ENCODE data around the gene DERL2.
"Not testable (repeated sequence)": the region's sequence is repeated elsewhere in the genome, so short reads cannot be mapped to it uniquely, and the experiment has no call there.

DERL2 gene

DNA sequence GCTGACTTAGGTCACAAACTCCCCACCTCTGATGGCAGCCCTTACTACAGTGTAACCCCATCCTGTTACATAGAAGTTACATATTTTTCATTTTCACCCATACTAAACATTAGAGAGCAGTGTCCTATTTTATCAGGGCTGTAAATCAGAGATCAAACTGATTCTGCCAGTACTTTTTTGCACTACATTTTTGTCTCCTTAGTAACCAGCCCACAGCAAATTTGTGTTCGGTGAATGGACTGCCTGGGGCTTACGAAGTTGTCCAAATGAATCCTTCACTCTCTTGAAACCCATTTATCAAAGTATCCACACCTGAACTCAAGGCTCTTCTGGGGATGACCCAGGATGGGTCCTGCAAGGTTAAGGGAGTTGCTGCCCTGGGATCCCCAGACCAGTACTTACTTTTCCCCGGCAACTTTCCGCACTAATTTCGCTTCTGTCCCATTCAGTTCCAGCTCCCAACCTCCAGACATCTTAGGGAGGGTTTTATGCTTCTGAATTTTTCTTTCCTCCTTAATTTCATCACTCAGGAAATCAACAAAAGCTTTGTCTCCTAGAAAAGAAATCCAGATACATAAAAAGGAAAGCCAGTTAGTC is 48.2 kb downstream of the DERL2 start:
- Histone ChIP-seq H3K9ac (ENCODE audit: low read depth, low read length) (peak overlapping the region; percentile 97), H3K4me1 (ENCODE audit: insufficient read depth, low read length) (peaks cover 5% of the 10 kb centered on the region; the same call in 1 of the 2 replicates), H3K27me3 (ENCODE audit: insufficient read depth, low read length) (no peaks in the 10 kb centered on the region), H3K9me3 (ENCODE audit: insufficient read depth, low read depth, low read length) (no peaks in the 10 kb centered on the region), H3K4me3 (ENCODE audit: low read length) (peak overlapping the region; percentile 99), H3K36me3 (ENCODE audit: insufficient read depth, low read length) (peaks cover 68% of the 10 kb centered on the region), H3K27ac (ENCODE audit: low read depth, low read length) (peak overlapping the region; percentile 80)
- 72% methylated on average over 4 of the region's 5 CpGs for WGBS

DNA sequence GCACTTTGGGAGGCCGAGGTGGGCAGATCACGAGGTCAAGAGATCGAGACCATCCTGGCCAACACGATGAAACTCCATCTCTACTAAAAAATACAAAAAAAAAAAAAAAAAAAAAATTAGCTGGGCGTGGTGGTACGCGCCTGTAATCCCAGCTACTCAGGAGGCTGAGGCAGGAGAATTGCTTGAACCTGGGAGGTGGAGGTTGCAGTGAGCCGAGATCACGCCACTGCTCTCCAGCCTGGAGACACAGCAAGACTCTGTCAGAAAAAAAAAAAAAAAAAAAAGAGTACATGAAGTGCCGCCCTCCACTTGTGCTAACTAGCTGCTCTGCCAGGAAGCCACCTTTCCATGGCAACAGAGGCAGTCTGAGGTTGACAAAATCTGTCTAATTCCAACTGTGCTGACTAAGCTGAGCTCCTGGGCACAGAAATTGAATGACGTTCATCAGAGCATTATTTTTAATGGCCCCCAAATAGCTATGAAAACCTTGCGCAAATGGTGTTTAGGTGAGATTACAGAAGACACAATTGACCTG is 50.1 kb downstream of the DERL2 start:
- not testable (repeated sequence) for H3K4me1 ChIP-seq (ENCODE audit: insufficient read depth, low read length); H3K9me3 ChIP-seq (ENCODE audit: insufficient read depth, low read depth, low read length); H3K9ac ChIP-seq (ENCODE audit: low read depth, low read length); H3K27ac ChIP-seq (ENCODE audit: low read depth, low read length); H3K27me3 ChIP-seq (ENCODE audit: insufficient read depth, low read length)
- 97% methylated on average over 9 of the region's 12 CpGs for WGBS
- Histone ChIP-seq H3K36me3 (ENCODE audit: insufficient read depth, low read length) (peaks cover 71% of the 10 kb centered on the region), H3K4me3 (ENCODE audit: low read length) (peak overlapping the region; percentile 22; the same call in 1 of the 2 replicates)

DNA sequence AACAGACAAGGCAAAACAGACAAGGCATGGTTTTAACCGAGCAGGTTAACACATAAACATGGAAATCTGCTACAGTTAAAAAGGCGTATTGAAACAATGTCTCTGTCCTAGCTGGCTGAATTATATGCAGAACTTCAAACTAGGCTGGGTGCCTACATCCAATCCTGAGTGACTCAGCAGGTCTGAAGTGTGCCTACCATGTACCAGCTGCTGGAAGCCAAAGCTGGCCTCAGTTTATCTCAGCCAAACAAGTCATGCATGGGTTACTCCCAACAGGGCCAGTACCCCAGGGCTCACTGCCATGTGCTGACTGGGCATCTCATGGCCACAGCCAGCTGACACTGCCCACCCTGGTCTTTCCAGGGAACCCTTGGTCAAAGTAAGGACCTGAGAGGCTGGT is 51.0 kb downstream of the DERL2 start:
- H3K9ac ChIP-seq (ENCODE audit: low read depth, low read length), result no peak overlapping the region
- no peaks in the 10 kb centered on the region for H3K9me3 ChIP-seq (ENCODE audit: insufficient read depth, low read depth, low read length)
- peak overlapping the region; percentile 49; the same call in 1 of the 2 replicates for H3K27ac ChIP-seq (ENCODE audit: low read depth, low read length)
- no peaks in the 10 kb centered on the region for H3K27me3 ChIP-seq (ENCODE audit: insufficient read depth, low read length)
- H3K36me3 ChIP-seq (ENCODE audit: insufficient read depth, low read length), result peaks cover 78% of the 10 kb centered on the region
- no peak overlapping the region for H3K4me3 ChIP-seq (ENCODE audit: low read length)
- peaks cover 5% of the 10 kb centered on the region; the same call in 1 of the 2 replicates for H3K4me1 ChIP-seq (ENCODE audit: insufficient read depth, low read length)
- WGBS, result 95% methylated on average over 2 of the region's 2 CpGs

DNA sequence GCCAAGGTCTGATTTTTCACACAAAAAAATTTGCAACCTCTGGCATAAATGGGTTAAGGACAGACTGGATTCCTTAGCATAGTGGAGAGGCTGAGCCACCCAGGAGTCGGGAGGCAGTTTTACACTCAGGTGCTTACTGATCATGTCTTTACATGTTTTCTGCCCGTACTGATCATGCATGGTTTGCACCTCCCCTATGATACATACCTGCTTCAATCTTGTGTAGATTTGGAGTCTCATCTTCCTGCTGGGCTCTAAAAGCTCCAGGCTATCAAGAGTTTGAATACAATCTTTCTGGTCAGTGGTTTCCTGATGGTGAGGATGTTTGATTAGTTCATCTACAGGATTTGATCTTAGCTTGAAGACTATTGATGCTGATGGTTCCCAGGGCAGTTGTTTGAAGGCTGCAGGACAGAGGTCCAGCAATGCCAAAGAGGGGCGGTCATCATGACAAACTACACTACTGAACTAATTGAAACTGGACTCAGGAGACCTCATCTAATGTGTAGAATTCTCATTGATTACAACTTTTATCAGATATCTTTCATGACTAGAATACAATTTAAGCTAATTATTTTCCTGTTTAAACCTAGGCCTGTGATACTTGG is 53.9 kb downstream of the DERL2 start:
- WGBS, result 97% methylated on average over 3 of the region's 3 CpGs
- no peaks in the 10 kb centered on the region for H3K9me3 ChIP-seq (ENCODE audit: insufficient read depth, low read depth, low read length)
- no peak overlapping the region for H3K4me3 ChIP-seq (ENCODE audit: low read length)
- H3K4me1 ChIP-seq (ENCODE audit: insufficient read depth, low read length), result no peaks in the 10 kb centered on the region
- no peaks in the 10 kb centered on the region for H3K27me3 ChIP-seq (ENCODE audit: insufficient read depth, low read length)
- no peak overlapping the region; the same call in 1 of the 2 replicates for H3K27ac ChIP-seq (ENCODE audit: low read depth, low read length)
- no peak overlapping the region for H3K9ac ChIP-seq (ENCODE audit: low read depth, low read length)
- peaks cover 96% of the 10 kb centered on the region for H3K36me3 ChIP-seq (ENCODE audit: insufficient read depth, low read length)

DNA sequence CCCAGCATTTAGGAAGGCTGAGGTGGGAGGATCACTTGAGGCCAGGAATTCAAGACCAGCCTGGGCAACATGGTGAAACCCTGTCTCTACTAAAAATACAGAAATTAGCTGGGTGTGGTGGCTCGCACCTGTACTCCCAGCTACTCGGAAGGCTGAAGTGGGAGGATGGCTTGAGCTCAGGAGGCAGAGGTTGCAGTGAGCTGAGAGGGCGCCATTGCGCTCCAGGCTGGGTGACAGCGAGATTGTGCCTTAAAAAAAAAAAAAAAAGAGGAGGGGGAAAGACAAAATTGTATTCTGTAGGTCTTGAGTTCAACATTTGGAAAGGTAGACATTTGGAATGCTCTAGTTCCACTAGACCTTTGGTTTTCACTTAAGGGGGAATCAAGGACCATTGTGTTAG is 54.7 kb downstream of the DERL2 start:
- H3K36me3 ChIP-seq (ENCODE audit: insufficient read depth, low read length), result peaks cover 96% of the 10 kb centered on the region
- H3K4me1 ChIP-seq (ENCODE audit: insufficient read depth, low read length); H3K9ac ChIP-seq (ENCODE audit: low read depth, low read length): not testable (repeated sequence)

DNA sequence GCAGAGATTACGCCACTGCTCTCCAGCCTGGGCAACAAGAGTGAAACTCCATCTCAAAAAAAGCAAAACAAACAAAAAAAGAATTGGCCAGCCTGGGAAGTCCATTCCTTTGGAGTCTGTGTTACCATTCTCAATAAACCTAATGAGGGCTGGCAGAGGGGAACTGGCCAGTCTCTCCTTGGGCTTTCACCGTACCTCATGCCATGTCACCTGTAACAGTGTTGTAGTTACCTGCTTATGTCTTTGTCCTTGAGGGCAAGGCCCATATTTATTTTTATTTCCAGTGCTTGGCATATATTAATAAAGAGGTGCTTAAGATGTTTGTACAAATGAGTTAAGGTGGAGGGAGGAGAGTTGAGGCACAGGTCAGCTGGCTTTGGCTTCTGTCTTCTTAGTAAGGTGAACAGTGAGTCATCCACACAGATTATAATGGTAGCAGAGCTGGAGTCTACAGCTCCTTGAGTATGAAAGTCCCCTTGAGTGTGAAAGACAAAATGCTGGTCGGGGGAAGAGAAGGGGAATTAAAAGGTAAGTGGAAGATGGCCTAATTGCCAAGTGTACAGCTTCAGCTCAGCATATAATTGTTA is 55.5 kb downstream of the DERL2 start:
- Histone ChIP-seq H3K4me3 (ENCODE audit: low read length) (no peak overlapping the region), H3K27me3 (ENCODE audit: insufficient read depth, low read length) (no peaks in the 10 kb centered on the region), H3K4me1 (ENCODE audit: insufficient read depth, low read length) (no peaks in the 10 kb centered on the region), H3K27ac (ENCODE audit: low read depth, low read length) (no peak overlapping the region), H3K36me3 (ENCODE audit: insufficient read depth, low read length) (peaks cover 97% of the 10 kb centered on the region), H3K9me3 (ENCODE audit: insufficient read depth, low read depth, low read length) (no peaks in the 10 kb centered on the region), H3K9ac (ENCODE audit: low read depth, low read length) (no peak overlapping the region)
- WGBS, result 92% methylated on average over 3 of the region's 3 CpGs

More for the DNA sequence above, 54.7 kb downstream of the DERL2 start:
- 75% methylated on average over 5 of the region's 5 CpGs for WGBS
- H3K27me3 ChIP-seq (ENCODE audit: insufficient read depth, low read length); H3K4me3 ChIP-seq (ENCODE audit: low read length); H3K9me3 ChIP-seq (ENCODE audit: insufficient read depth, low read depth, low read length); H3K27ac ChIP-seq (ENCODE audit: low read depth, low read length): not testable (repeated sequence)

DNA sequence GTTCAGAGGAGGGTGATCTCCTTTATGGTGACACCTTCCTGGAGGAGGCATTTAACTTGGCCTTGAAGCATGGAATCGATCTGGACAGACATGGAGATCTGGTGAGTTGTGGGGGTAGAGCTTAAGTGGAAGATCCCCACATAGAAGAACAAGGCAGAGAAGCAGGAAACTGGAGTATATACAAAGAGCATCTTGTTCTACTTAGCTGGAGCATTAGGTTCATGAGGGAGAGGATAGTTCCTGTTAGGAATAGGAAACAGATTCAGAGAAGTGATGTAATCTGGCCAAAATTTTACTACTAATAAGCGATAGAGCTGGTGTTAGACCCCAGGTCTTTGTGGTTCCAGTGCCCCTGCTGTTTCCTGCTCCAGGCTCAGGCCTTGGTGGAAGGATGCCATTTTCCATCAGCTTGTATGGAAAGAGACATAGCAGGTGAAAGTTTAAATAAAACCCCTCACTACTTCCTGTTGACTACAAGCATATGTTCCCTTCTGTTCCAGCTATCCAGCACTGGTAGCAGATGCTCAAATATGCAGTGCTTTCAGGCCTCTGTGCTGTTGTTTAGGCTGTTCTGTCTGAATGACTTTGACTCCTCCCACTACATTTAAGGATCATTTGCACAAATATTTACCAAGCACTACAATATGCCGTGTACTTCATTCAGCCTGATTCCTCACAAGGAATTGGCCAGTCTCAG is 56.6 kb downstream of the DERL2 start:
- Histone ChIP-seq H3K9me3 (ENCODE audit: insufficient read depth, low read depth, low read length) (no peaks in the 10 kb centered on the region), H3K36me3 (ENCODE audit: insufficient read depth, low read length) (peaks cover 98% of the 10 kb centered on the region), H3K4me1 (ENCODE audit: insufficient read depth, low read length) (no peaks in the 10 kb centered on the region), H3K4me3 (ENCODE audit: low read length) (no peak overlapping the region), H3K27ac (ENCODE audit: low read depth, low read length) (no peak overlapping the region), H3K9ac (ENCODE audit: low read depth, low read length) (no peak overlapping the region), H3K27me3 (ENCODE audit: insufficient read depth, low read length) (no peaks in the 10 kb centered on the region)
- WGBS, result 94% methylated on average over 3 of the region's 3 CpGs

DNA sequence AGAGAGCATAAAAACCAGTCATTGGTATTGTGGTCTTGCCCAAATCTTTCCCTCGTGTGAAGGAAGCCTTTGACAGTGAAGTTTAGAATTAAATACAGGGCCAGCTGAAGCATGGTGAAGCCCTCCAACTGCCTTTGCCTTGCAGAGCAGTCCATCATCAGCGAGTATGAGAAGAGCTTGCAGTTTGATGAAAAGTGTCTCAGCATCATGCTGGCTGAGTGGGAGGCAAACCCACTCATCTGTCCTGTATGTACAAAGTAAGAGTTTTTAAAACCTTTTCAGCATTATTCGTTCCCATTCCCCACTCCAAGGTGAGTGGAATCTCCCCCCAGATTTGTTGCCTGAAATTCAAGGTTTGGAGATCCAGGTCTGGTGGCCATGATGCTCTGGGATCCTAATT is 60.2 kb downstream of the DERL2 start:
- peaks cover 96% of the 10 kb centered on the region for H3K36me3 ChIP-seq (ENCODE audit: insufficient read depth, low read length)
- 93% methylated on average over 3 of the region's 3 CpGs for WGBS
- no peak overlapping the region for H3K4me3 ChIP-seq (ENCODE audit: low read length)
- H3K4me1 ChIP-seq (ENCODE audit: insufficient read depth, low read length), result peaks cover 7% of the 10 kb centered on the region; the same call in 1 of the 2 replicates
- no peak overlapping the region for H3K27ac ChIP-seq (ENCODE audit: low read depth, low read length)
- H3K27me3 ChIP-seq (ENCODE audit: insufficient read depth, low read length), result no peaks in the 10 kb centered on the region
- H3K9ac ChIP-seq (ENCODE audit: low read depth, low read length), result no peak overlapping the region
- H3K9me3 ChIP-seq (ENCODE audit: insufficient read depth, low read depth, low read length), result no peaks in the 10 kb centered on the region

DNA sequence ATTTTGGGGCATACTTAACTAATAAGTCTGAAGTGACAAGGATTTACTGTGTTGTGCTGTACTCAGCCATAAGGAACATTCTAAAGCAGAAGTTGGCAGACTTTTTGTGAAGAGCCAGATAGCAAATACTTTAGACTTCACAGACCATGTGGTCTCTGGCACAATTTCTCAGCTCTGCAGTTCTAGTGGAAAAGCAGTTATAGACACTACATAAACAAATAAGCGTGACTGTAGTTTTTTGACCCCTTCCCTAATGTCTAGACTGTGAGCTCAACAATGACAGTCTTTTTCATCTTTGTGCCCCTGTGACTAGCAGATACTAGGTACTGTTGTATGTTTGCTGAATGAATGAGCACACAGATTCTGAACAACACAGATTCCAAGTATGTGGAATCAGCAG is 61.1 kb downstream of the DERL2 start:
- no peaks in the 10 kb centered on the region for H3K27me3 ChIP-seq (ENCODE audit: insufficient read depth, low read length)
- H3K9me3 ChIP-seq (ENCODE audit: insufficient read depth, low read depth, low read length), result no peaks in the 10 kb centered on the region
- 97% methylated on average over 1 of the region's 1 CpG for WGBS
- no peak overlapping the region for H3K4me3 ChIP-seq (ENCODE audit: low read length)
- H3K36me3 ChIP-seq (ENCODE audit: insufficient read depth, low read length), result peaks cover 88% of the 10 kb centered on the region
- H3K27ac ChIP-seq (ENCODE audit: low read depth, low read length), result no peak overlapping the region
- peaks cover 7% of the 10 kb centered on the region; the same call in 1 of the 2 replicates for H3K4me1 ChIP-seq (ENCODE audit: insufficient read depth, low read length)
- H3K9ac ChIP-seq (ENCODE audit: low read depth, low read length), result no peak overlapping the region

DNA sequence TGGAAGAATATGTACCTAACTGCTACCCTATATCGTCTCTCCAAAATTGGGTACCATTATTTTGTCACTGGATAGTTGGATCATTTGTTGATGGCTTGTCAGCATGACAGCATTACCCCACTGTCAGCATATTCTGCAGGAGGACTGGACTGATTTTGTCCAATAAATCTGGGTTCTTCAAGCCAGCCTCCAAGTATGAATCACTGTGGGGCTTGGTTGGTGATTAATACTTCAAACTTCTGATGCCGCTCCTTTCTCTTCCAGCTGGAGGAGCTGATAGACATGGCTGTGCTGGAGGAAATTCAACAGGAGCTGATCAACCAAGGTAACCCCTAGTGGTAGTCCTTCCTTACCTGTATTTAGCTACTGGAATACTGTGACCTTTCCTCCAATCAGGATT is 63.5 kb downstream of the DERL2 start:
- Histone ChIP-seq H3K4me1 (ENCODE audit: insufficient read depth, low read length) (peaks cover 7% of the 10 kb centered on the region; the same call in 1 of the 2 replicates), H3K27me3 (ENCODE audit: insufficient read depth, low read length) (no peaks in the 10 kb centered on the region), H3K27ac (ENCODE audit: low read depth, low read length) (no peak overlapping the region), H3K9ac (ENCODE audit: low read depth, low read length) (no peak overlapping the region), H3K4me3 (ENCODE audit: low read length) (no peak overlapping the region), H3K36me3 (ENCODE audit: insufficient read depth, low read length) (peaks cover 65% of the 10 kb centered on the region), H3K9me3 (ENCODE audit: insufficient read depth, low read depth, low read length) (no peaks in the 10 kb centered on the region)
- WGBS, result 100% methylated on average over 2 of the region's 2 CpGs
